Measurements from ENCODE around the gene EP400. TPM values are rescaled to one million over a fixed set of nuclear protein-coding genes. Genes with fewer than 3 reads are reported as not detected.

Gene EP400
- total and polyA plus RNA-seq, 8 donors = 5.2 to 39.8 (median 21.6) TPM

DNA sequence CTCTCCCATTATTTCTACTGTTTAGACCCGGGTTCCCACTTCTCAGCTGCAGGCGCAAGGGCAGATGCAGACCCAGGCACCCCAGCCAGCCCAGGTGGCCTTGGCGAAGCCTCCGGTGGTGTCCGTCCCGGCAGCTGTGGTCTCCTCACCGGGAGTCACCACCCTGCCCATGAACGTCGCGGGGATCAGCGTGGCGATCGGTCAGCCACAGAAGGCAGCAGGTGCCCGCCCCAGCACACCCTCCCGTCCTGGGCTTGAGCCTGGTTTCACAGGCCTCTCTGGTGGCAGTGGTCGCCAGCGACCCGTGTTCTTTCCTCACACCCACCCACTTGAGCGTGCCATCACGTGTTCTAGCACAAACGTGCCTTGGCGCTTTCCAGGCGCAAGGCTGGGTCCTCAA lies 117.0 kb downstream of the EP400 start:
- 90 to 96% (median 94%) methylated on average over 16 to 23 of the region's 23 CpGs for whole genome bisulfite sequencing, 5 donors
- H3K27me3 ChIP-seq = no peaks in the 10 kb centered on the region

DNA sequence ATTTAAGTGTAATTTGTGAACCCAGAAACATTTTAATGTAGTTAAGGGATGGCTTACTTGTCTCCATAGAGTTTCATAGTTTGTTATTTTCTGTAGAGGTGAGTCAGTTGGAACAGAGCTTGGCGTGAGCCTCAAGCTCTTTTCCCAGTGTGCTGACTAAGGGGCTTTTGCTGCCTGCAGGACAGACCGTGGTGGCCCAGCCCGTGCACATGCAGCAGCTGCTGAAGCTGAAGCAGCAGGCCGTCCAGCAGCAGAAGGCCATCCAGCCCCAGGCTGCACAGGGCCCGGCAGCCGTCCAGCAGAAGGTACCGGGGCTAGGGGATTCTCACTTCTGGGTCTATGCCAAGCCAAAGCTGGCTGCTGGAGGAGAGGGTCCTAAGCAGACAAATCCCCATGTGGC lies 117.4 kb downstream of the EP400 start:
- Histone ChIP-seq H3K4me3 (no peak overlapping the region), H3K9me3 (no peaks in the 10 kb centered on the region), H3K27me3 (no peaks in the 10 kb centered on the region), H3K4me1 (no peaks in the 10 kb centered on the region), H3K27ac (no peak overlapping the region), H3K36me3 (peaks cover 62 to 100% (median 100%) of the 10 kb centered on the region in 4 donors)
- DNase-seq = no peak
- TF ChIP-seq POLR2A (IDR thresholded peaks at IDR 0.05) (no peak), EP300 (IDR thresholded peaks at IDR 0.05) (no peak), CTCF (IDR thresholded peaks at IDR 0.05) (no peak), POLR2AphosphoS5 (IDR thresholded peaks at IDR 0.05) (no peak)
- intact Hi-C loops (cut with DNase I; ENCODE audit: low total_unique reads) = no loop called here
- WGBS, 5 donors = 83 to 94% (median 90%) methylated on average over 5 to 7 of the region's 7 CpGs

More for the DNA sequence above, 117.0 kb downstream of the EP400 start:
- H3K4me3 ChIP-seq = no peak overlapping the region
- peaks cover 66 to 100% (median 100%) of the 10 kb centered on the region in 4 donors for H3K36me3 ChIP-seq
- DNase-seq = no peak
- H3K27ac ChIP-seq = no peak overlapping the region
- no peak for TF ChIP-seq POLR2A (IDR thresholded peaks at IDR 0.05)
- TF ChIP-seq CTCF (IDR thresholded peaks at IDR 0.05) = no peak
- no peak for TF ChIP-seq EP300 (IDR thresholded peaks at IDR 0.05)
- no peak for TF ChIP-seq POLR2AphosphoS5 (IDR thresholded peaks at IDR 0.05)
- H3K9me3 ChIP-seq = no peaks in the 10 kb centered on the region
- H3K4me1 ChIP-seq = no peaks in the 10 kb centered on the region
- intact Hi-C loops (cut with DNase I; ENCODE audit: low total_unique reads) = no loop called here

- 93 to 98% (median 97%) methylated on average over 5 of the region's 5 CpGs for WGBS, 5 donors
- Histone ChIP-seq H3K4me1 (no peaks in the 10 kb centered on the region), H3K27ac (no peak overlapping the region), H3K4me3 (no peak overlapping the region), H3K9me3 (no peaks in the 10 kb centered on the region), H3K36me3 (peaks cover 51 to 100% (median 93%) of the 10 kb centered on the region in 4 donors), H3K27me3 (no peaks in the 10 kb centered on the region)
- intact Hi-C loops (cut with DNase I; ENCODE audit: low total_unique reads) = no loop called here
- DNase-seq = no peak
- TF ChIP-seq POLR2AphosphoS5 (IDR thresholded peaks at IDR 0.05) (no peak), EP300 (IDR thresholded peaks at IDR 0.05) (no peak), CTCF (IDR thresholded peaks at IDR 0.05) (no peak), POLR2A (IDR thresholded peaks at IDR 0.05) (no peak)
These were observed 118.5 kb downstream of the EP400 start for GRCh38 chr12:132068250-132068649.

GRCh38 chr12:132069336-132069985 lies 119.7 kb downstream of the EP400 start:
- Histone ChIP-seq H3K9me3 (no peaks in the 10 kb centered on the region), H3K27ac (no peak overlapping the region), H3K36me3 (peaks cover 44 to 100% (median 92%) of the 10 kb centered on the region in 4 donors), H3K4me1 (no peaks in the 10 kb centered on the region), H3K4me3 (no peak overlapping the region), H3K27me3 (no peaks in the 10 kb centered on the region)
- WGBS, 5 donors = 95 to 96% (median 95%) methylated on average over 26 of the region's 26 CpGs
- intact Hi-C loops (cut with DNase I; ENCODE audit: low total_unique reads) = no loop called here
- TF ChIP-seq POLR2A (IDR thresholded peaks at IDR 0.05) (no peak), POLR2AphosphoS5 (IDR thresholded peaks at IDR 0.05) (no peak), CTCF (IDR thresholded peaks at IDR 0.05) (no peak)
- no peak for DNase-seq
